NCI-H82 treated with DMSO at 0.1 percent for 48 hours (cell line): ENCODE measurements around the gene NCOR1.

Source experiments
- DNase-seq: peaks from one replicate; lab custom pipeline; 2025; ENCODE audit not compliant: unreplicated experiment; lab: John Stamatoyannopoulos, UW

The NCOR1 gene

GRCh38 chr17:15981646-15982580 lies 233.4 kb downstream of the NCOR1 start:
- no peak for DNase-seq

GRCh38 chr17:15981208-15981607 lies 234.1 kb downstream of the NCOR1 start:
- no peak for DNase-seq
